Neuronal stem cell (in vitro differentiated cells): ENCODE measurements around the gene TTC4.
A peak's percentile ranks its signal among the peaks of the same experiment; 100 is the strongest.

Experiments used
- DNase-seq: peaks from one replicate; pipeline ENCODE4 v3.0.0-alpha.2; 2013; ENCODE audit warnings: low spot score
- H2AFZ ChIP-seq: one replicate; pipeline ENCODE4 v1.6.1; 2013; ENCODE audit warnings: mild to moderate bottlenecking, low read length, inconsistent platforms
- H2AK5ac ChIP-seq: 2 replicates; pipeline ENCODE4 v1.6.1; 2013; ENCODE audit warnings: low read depth, mild to moderate bottlenecking, inconsistent platforms, low read length, moderate library complexity, mixed read lengths
- H2BK120ac ChIP-seq: 2 replicates; pipeline ENCODE4 v1.6.1; 2013; ENCODE audit warnings: low read depth, mild to moderate bottlenecking, inconsistent platforms, low read length, moderate library complexity, mixed read lengths
- H2BK12ac ChIP-seq: one replicate; pipeline ENCODE4 v1.6.1; 2013; ENCODE audit warnings: low read length, inconsistent platforms
- H2BK15ac ChIP-seq: 2 replicates; pipeline ENCODE4 v1.6.1; 2013; ENCODE audit warnings: mild to moderate bottlenecking, low read length, inconsistent platforms, mixed read lengths
- H2BK5ac ChIP-seq: one replicate; pipeline ENCODE4 v1.6.1; 2013; ENCODE audit warnings: inconsistent platforms, mild to moderate bottlenecking, low read length, moderate library complexity
- H3K14ac ChIP-seq: one replicate; pipeline ENCODE4 v1.6.1; 2013; ENCODE audit warnings: low read length, inconsistent platforms
- H3K18ac ChIP-seq: 2 replicates; pipeline ENCODE4 v1.6.1; 2013; ENCODE audit warnings: low read length, inconsistent platforms
- H3K23ac ChIP-seq: 2 replicates; pipeline ENCODE4 v1.6.1; 2013; ENCODE audit warnings: low read depth, mild to moderate bottlenecking, mixed read lengths, low read length, inconsistent platforms; ENCODE audit not compliant: poor library complexity
- H3K27ac ChIP-seq: replicated peaks from 3 replicates; pipeline ENCODE4 v1.5.1; 2013; ENCODE audit warnings: low read length, inconsistent platforms
- H3K27me3 ChIP-seq, 3 experiments: 2 replicates each; pipeline ENCODE4 v1.6.1; 2013; ENCODE audit warnings: low read length in 3 of 3, mild to moderate bottlenecking in 2 of 3, inconsistent platforms in 1 of 3, low read depth in 1 of 3, mixed read lengths in 1 of 3, moderate library complexity in 1 of 3; ENCODE audit not compliant: control insufficient read depth in 3 of 3, insufficient read depth in 3 of 3
- H3K36me3 ChIP-seq, 2 donors: replicated peaks in 1 of 2; 2 replicates each; pipeline ENCODE4 v1.6.1; 2013; ENCODE audit warnings: low read length in 2 of 2; ENCODE audit not compliant: control insufficient read depth in 2 of 2, insufficient read depth in 2 of 2
- H3K4ac ChIP-seq: 2 replicates; pipeline ENCODE4 v1.6.1; 2013; ENCODE audit warnings: inconsistent platforms, mild to moderate bottlenecking, low read length, moderate library complexity
- H3K4me1 ChIP-seq, 2 donors: 1 replicate in 1 of 2; 2 replicates in 1 of 2; pipeline ENCODE4 v1.6.1; 2013; ENCODE audit warnings: low read length in 2 of 2, low read depth in 1 of 2; ENCODE audit not compliant: control insufficient read depth in 2 of 2, insufficient read depth in 1 of 2
- H3K4me2 ChIP-seq: one replicate; pipeline ENCODE4 v1.6.1; 2013; ENCODE audit warnings: mild to moderate bottlenecking, low read length, inconsistent platforms; ENCODE audit not compliant: insufficient read depth, poor library complexity, severe bottlenecking
- H3K4me3 ChIP-seq, 2 donors: 2 replicates each; pipeline ENCODE4 v1.5.1; 2013; ENCODE audit warnings: low read length in 2 of 2, mild to moderate bottlenecking in 2 of 2, inconsistent platforms in 1 of 2, moderate library complexity in 1 of 2
- H3K79me1 ChIP-seq: one replicate; pipeline ENCODE4 v1.6.1; 2013; ENCODE audit warnings: low read depth, mild to moderate bottlenecking, inconsistent platforms, low read length, moderate library complexity
- H3K9ac ChIP-seq: one replicate; pipeline ENCODE4 v1.6.1; 2013; ENCODE audit warnings: mild to moderate bottlenecking, low read depth, low read length, inconsistent platforms; ENCODE audit not compliant: poor library complexity
- H3K9me3 ChIP-seq, 2 donors: replicated peaks in 1 of 2; 2 replicates each; pipeline versions ENCODE3 to v1.6.1; 2013; ENCODE audit warnings: low read length in 2 of 2, mild to moderate bottlenecking in 2 of 2, inconsistent platforms in 1 of 2, low read depth in 1 of 2, mixed read lengths in 1 of 2, moderate library complexity in 1 of 2; ENCODE audit not compliant: control insufficient read depth in 2 of 2, insufficient read depth in 1 of 2
- H4K8ac ChIP-seq: one replicate; pipeline ENCODE4 v1.6.1; 2013; ENCODE audit warnings: low read depth, mild to moderate bottlenecking, inconsistent platforms, low read length, moderate library complexity
- H4K91ac ChIP-seq: one replicate; pipeline ENCODE4 v1.6.1; 2013; ENCODE audit warnings: low read length, low read depth, mild to moderate bottlenecking, inconsistent platforms; ENCODE audit not compliant: poor library complexity
- WGBS, 2 donors: extraction: QIAGEN DNeasy Blood & Tissue Kit; methylation state at CpG; one replicate each; pipeline ENCODE4 v1.1.7; 2013; ENCODE audit warnings: missing lambda C conversion rate in 2 of 2, mixed read lengths in 1 of 2; ENCODE audit not compliant: insufficient read length in 2 of 2, insufficient replicate concordance in 1 of 2; ENCODE audit errors: extremely low coverage in 2 of 2; 5-methylcytosine and 5-hydroxymethylcytosine counted together

TTC4 gene

GRCh38 chr1:54681358-54681757 lies 34.3 kb upstream of the TTC4 start:
- H3K4me1 ChIP-seq = peaks cover 8 to 14% of the 10 kb centered on the region in 2 donors
- no peak overlapping the region for H3K4me3 ChIP-seq
- no peak overlapping the region for H3K4ac ChIP-seq
- no peak overlapping the region for H3K18ac ChIP-seq
- no peaks in the 10 kb centered on the region for H3K79me1 ChIP-seq
- no peak overlapping the region for H2BK12ac ChIP-seq
- H4K91ac ChIP-seq = no peak overlapping the region
- DNase-seq = no peak
- no peak overlapping the region for H3K23ac ChIP-seq
- H2BK5ac ChIP-seq = no peak overlapping the region
- H3K9ac ChIP-seq = no peak overlapping the region
- H2AK5ac ChIP-seq = no peak overlapping the region
- no peak overlapping the region for H2AFZ ChIP-seq
- no peak overlapping the region for H3K14ac ChIP-seq
- H3K27me3 ChIP-seq = peaks cover 0 to 13% (median 0%) of the 10 kb centered on the region in 3 experiments
- H3K36me3 ChIP-seq = no peaks in the 10 kb centered on the region
- H3K9me3 ChIP-seq = no peaks in the 10 kb centered on the region
- no peak overlapping the region for H2BK15ac ChIP-seq
- no peak overlapping the region for H4K8ac ChIP-seq
- no peak overlapping the region for H2BK120ac ChIP-seq
- H3K27ac ChIP-seq = no peak overlapping the region
- H3K4me2 ChIP-seq = no peak overlapping the region

- no peak overlapping the region for H4K91ac ChIP-seq
- no peak overlapping the region for H2BK12ac ChIP-seq
- peaks cover 0 to 11% (median 0%) of the 10 kb centered on the region in 3 experiments for H3K27me3 ChIP-seq
- H3K18ac ChIP-seq = no peak overlapping the region
- H2BK15ac ChIP-seq = no peak overlapping the region
- H3K9ac ChIP-seq = no peak overlapping the region
- DNase-seq = no peak
- no peak overlapping the region for H2BK120ac ChIP-seq
- no peak overlapping the region for H3K14ac ChIP-seq
- no peak overlapping the region for H2AK5ac ChIP-seq
- H3K36me3 ChIP-seq = no peaks in the 10 kb centered on the region
- no peak overlapping the region for H3K4me2 ChIP-seq
- H3K79me1 ChIP-seq = no peaks in the 10 kb centered on the region
- no peak overlapping the region for H3K27ac ChIP-seq
- H2BK5ac ChIP-seq = no peak overlapping the region
- H3K9me3 ChIP-seq = no peaks in the 10 kb centered on the region
- no peak overlapping the region for H4K8ac ChIP-seq
- H3K4me1 ChIP-seq = peaks cover 8 to 14% of the 10 kb centered on the region in 2 donors
- no peak overlapping the region for H2AFZ ChIP-seq
- no peak overlapping the region for H3K4me3 ChIP-seq
- no peak overlapping the region for H3K23ac ChIP-seq
- WGBS, 2 donors = no CpG with 5 or more reads among the region's 6 CpGs
- no peak overlapping the region for H3K4ac ChIP-seq
Measured at GRCh38 chr1:54683453-54683852, 32.2 kb upstream of the TTC4 start.

DNA sequence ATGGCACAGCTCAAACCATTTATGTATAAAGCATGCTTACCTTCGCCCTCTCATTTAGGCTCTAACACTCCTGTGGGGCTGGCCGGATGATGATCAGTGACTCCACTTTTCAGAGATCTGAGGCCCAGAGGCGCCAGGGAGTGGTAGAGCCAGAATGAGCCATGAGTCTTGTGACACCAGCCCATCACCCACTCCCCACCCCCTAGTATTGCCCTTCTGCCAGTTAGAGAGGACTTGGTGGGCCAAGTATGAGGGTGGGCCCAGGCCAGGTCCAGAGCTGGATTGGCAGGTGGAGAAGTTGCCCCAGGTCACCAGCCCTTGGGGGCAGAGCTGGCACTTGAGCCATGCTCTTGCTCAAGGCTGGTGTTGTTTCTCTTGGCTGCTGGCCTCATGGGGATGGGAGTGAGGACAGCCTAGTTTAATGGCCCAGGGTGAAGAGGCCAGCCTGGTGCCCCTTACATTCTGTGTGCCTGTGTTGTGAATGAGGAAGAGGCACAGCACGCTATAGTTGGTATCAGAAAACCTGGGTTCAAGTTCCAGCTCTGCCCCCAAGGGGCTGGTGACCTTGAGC lies 30.2 kb upstream of the TTC4 start:
- Histone ChIP-seq H2BK120ac (no peak overlapping the region), H3K9ac (no peak overlapping the region), H3K27me3 (peaks cover 0 to 4% (median 0%) of the 10 kb centered on the region in 3 experiments), H3K18ac (no peak overlapping the region), H2AFZ (no peak overlapping the region), H2AK5ac (no peak overlapping the region), H3K27ac (no peak overlapping the region), H3K14ac (no peak overlapping the region), H3K36me3 (no peaks in the 10 kb centered on the region), H2BK5ac (no peak overlapping the region), H3K9me3 (no peaks in the 10 kb centered on the region), H3K79me1 (no peaks in the 10 kb centered on the region), H4K91ac (no peak overlapping the region), H2BK15ac (no peak overlapping the region), H4K8ac (peak overlapping the region; percentile 31), H3K4me1 (peaks cover 1 to 12% of the 10 kb centered on the region in 2 donors), H3K4me2 (no peak overlapping the region), H3K23ac (no peak overlapping the region), H3K4me3 (no peak overlapping the region), H2BK12ac (no peak overlapping the region), H3K4ac (no peak overlapping the region)
- WGBS, 2 donors = no CpG with 5 or more reads among the region's 4 CpGs
- DNase-seq = no peak

DNA sequence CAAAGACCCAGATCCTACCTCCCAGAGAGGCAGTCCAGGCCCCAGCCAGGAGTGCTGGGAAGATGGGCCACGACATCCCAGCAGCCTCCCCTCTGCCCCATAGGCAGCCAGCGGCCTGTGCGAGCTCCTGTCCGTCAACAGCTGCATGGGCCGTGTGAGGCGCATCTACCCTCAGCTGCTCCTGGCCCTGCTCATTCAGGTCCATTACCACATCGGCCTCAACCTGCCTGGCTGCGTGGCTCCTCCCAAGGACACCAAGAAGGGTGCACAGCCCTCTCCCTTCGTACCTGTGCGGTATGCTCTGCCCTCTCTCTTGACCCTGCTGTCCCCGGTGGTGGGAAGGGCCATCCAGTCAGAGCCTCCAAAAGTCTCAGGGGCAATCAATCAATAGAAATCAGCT lies 29.5 kb upstream of the TTC4 start:
- H2BK15ac ChIP-seq = no peak overlapping the region
- H3K4me3 ChIP-seq = no peak overlapping the region
- no peak overlapping the region for H2AK5ac ChIP-seq
- no peak overlapping the region for H3K27ac ChIP-seq
- H3K79me1 ChIP-seq = no peaks in the 10 kb centered on the region
- whole genome bisulfite sequencing, 2 donors = no CpG with 5 or more reads among the region's 11 CpGs
- no peak for DNase-seq
- H2BK5ac ChIP-seq = no peak overlapping the region
- no peak overlapping the region for H3K18ac ChIP-seq
- no peaks in the 10 kb centered on the region for H3K9me3 ChIP-seq
- peaks cover 0 to 4% (median 0%) of the 10 kb centered on the region in 3 experiments for H3K27me3 ChIP-seq
- H3K14ac ChIP-seq = no peak overlapping the region
- no peak overlapping the region for H2BK120ac ChIP-seq
- no peak overlapping the region for H4K91ac ChIP-seq
- peaks cover 1 to 8% of the 10 kb centered on the region in 2 donors for H3K4me1 ChIP-seq
- no peak overlapping the region for H4K8ac ChIP-seq
- H3K4me2 ChIP-seq = no peak overlapping the region
- no peak overlapping the region for H2AFZ ChIP-seq
- H3K23ac ChIP-seq = no peak overlapping the region
- peak overlapping the region; percentile 26 for H3K9ac ChIP-seq
- no peak overlapping the region for H3K4ac ChIP-seq
- no peaks in the 10 kb centered on the region for H3K36me3 ChIP-seq
- no peak overlapping the region for H2BK12ac ChIP-seq
